GM21723 (cell line): ENCODE results near the gene OR5AU1.

Source experiments
- ATAC-seq: cut with Tn5 transposase; IDR thresholded peaks from one replicate; pipeline ENCODE4 v1.9.1; 2021; ENCODE audit warnings: mild to moderate bottlenecking, moderate library complexity; ENCODE audit not compliant: unreplicated experiment

OR5AU1 gene

DNA sequence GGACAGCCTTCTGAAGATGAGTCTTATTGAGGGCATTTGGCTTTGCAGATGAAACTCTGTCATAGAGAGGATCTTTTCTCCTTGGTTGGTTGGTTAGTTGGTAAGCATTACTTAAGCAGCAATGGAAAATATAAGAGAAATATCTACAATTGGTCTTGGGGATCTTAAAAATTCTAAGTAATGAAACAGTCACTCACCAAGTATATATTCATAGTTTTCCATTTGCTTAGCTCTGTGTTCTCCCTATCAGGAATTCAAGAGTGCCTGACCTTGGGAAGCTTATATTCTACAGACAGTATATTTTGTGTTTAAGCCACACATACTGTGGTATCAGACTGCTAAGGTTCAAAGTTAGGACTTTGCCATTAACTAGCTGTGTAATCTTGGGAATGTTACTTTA lies at the start of gene OR5AU1:
Gene OR5AU1 (minus strand): TSS at position 101 of the 400 bp plus-strand sequence. CDS start 191 bp downstream, outside the sequence.
- no peak for ATAC-seq

- no peak for ATAC-seq
These were observed 49.3 kb upstream of the OR5AU1 start for GRCh38 chr14:21205026-21205677.

- no peak for ATAC-seq
These were observed 48.5 kb upstream of the OR5AU1 start for GRCh38 chr14:21204167-21205025.

DNA sequence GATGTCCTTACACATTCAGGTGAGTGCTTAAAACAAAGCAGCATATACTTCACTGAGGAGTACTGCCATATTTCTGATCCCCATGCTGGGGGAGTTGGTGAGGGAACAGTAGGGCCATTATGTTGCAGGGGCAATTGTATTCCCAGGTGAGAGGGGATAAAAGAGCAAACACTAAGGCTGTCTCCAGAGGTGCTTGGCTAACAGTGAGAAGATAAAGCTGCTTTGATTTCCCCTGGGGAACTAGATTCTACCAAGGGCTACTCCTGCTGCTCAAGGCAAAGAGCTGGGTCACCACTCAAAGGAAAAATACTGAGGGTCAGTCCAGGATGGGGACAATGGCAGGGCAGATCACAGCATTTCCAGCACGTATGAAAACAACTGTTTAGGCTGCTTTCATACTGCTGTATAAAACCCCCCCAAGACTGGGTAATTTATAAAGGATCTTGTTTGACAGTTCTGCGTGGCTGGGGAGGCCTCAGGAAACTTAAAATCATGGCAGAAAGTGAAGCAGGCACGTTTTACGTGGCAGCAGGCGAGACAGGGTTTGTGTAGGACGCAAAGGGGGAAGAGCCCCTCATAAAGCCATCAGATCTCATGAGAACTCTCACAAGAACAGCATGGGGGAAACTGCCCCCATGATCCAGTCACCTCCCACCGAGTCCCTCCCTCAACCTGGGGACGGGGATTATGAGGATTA lies 47.8 kb upstream of the OR5AU1 start:
- no peak for ATAC-seq

DNA sequence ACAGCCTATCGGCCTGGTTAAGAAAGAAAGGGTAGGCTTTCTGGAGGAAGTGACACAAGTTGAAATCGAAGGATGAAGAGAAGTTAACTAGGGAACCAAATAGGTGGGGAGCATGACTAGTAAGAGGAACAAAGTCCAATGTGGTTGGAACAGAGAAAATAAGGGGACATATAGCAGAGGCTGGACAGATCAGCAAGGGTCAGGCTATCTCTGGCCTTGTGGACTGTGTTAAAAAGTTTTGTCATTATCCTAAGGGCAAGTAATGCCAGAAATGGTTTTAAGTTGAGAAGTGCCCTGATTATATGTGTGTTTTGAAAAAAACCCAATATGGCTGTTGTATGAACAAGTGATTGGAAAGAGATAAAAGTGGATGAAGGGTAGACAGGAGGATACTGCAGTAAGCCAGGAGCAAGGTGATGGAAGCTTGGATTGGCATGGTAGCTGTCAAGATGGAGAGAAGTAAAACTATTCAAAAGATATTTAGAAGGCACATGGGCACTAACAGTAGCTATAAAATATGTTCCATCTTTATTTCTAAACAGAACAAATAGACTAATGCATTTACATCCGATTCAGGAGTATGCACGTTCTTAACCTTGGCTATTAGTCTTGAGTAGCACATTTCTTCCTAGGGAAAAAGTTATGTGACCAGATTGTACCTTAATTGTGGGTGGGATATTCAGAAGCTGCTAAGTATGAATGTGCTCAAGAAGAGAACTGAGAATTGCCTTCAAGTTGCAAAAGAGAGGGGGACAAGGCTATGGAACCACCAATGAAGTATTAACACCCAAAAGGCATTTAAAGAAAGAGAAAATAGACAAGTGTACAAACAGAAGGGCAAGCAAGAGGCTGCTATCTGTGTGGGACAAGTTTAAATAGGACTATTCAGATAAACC lies 46.8 kb upstream of the OR5AU1 start:
- no peak for ATAC-seq

- ATAC-seq = no peak
These were observed 46.0 kb upstream of the OR5AU1 start for GRCh38 chr14:21201732-21202462.

- no peak for ATAC-seq
These were observed 45.0 kb upstream of the OR5AU1 start for GRCh38 chr14:21200752-21201461.

DNA sequence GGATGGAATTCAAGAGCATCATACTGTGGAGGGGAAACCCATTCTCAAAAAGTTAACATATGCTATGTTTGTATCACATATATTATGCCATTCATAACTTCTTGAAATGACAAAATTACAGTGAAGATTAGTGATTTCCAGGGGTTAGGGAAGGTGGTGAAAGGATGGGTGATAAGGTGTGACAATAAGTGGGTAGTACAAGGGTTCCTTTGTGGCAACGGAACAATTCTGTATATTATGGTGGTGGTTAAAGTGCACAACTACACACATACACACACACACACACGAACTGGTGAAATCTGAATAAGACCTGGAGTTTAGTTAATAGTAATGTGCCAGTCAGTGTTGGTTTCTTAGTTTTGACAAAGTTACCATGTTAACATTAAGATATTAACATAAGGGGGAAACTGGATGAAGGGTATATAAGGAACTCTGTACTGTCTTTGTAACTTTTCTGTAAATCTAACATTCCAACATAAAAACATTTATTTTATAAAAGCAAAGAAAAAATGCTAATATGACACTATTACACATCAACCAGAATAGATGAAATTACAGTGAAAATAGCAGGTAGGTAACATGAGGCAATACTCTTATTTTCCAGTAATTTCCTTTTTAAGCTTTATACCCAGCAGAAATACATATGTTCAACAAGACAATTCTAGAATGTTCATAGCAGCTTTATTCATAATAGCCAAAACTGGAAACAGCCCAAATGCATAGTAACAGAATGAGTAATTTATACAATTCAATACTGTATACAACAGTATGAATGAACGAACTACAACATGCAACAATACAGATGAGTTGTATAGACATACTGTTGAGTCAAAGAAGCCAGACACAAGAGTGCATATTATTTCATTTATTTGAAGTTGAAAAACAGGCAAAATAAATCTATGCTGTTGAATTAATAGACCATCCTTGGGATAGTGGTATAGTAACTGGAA lies 44.0 kb upstream of the OR5AU1 start:
- no peak for ATAC-seq

DNA sequence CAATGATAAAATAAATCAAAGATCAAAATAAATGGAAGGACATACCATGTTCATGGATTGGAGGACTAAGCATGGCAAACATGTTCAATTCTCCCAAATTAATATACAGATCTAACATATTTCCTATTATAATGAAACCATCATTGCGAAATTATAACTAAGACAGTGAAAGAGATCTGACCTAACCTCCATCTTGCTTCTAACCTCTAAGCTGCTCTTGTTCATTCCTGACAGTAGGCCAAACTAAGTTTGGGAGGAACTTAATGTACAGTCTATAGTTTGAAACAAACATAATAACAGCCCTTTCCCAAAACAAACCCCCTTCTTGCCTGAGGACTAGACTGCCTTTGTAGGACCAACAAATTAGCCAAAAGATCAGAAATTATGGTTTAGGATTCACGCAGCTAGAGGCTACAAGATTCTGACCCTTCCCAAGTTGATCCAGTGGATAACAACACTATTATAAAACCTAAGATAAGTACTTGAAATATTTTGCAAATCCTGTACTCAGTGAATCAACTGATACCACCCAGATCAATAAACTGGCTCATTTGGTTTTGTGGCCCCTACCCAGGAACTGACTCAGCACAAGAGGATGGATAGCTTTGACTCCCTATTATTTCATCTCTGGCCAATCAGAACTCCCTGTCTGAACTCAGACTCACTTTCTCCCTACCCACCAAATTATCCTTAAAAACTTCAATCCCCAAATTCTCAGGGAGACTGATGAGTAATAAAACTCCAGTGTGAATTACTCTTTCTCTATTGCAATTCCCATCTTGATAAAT lies 41.7 kb upstream of the OR5AU1 start:
- ATAC-seq = no peak

- ATAC-seq = no peak
These were observed 38.7 kb upstream of the OR5AU1 start for GRCh38 chr14:21194597-21194996.

- no peak for ATAC-seq
These were observed 37.1 kb upstream of the OR5AU1 start for GRCh38 chr14:21192875-21193535.

DNA sequence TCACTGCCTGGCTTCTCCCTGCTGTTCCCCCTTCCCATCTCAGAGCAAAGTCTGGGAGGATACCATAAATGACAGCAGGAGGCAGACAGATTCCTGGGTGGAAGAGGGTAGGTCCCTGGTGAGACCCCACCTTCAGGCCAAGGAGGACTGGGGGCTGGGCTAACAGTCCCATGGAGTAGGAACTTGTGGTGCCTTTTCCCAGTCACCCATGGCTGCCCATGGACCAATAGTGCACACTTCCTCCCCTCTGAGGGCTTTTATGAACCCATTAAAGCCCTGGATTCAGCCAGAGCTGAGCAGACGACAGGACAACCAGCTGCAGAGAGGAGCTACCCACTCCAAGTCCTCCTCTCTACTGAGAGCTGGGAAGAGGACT lies 36.6 kb upstream of the OR5AU1 start:
- no peak for ATAC-seq

- ATAC-seq = peak; percentile 98
These were observed 36.1 kb upstream of the OR5AU1 start for GRCh38 chr14:21191809-21192446.

DNA sequence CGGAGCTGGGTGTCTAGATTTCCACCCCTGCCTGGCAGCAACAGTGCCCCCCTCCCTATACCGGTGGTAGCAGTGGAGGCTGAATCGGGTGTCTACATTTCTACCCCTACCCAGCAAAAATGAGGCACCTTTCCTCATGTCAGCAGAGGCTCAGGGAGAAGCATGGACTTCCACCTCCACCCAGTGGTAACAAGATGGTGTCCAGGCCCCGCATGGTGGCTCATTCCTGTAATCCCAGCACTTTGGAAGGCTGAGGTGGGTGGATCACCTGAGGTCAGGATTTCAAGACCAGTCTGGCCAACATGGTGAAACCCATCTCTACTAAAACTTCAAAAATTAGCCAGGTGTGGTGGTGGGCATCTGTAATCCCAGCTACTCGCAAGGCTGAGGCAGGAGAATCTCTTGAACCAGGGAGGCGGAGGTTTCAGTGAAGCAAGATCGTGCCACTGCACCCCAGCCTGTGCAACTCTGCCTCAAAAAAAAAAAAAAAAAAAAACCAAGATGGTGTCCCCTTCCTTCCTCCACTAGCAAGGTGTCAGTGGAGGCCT lies 35.5 kb upstream of the OR5AU1 start:
- ATAC-seq = no peak

GRCh38 chr14:21185491-21185890 lies 29.6 kb upstream of the OR5AU1 start:
- ATAC-seq = no peak

GRCh38 chr14:21184254-21184653 lies 28.4 kb upstream of the OR5AU1 start:
- ATAC-seq = no peak
